Measurements from ENCODE around the gene MAN1C1.

- TF ChIP-seq BACH2 (CRISPR knock-in tag; IDR thresholded peaks at IDR 0.05; ENCODE audit: borderline replicate concordance) (no peak), SNAI2 (CRISPR knock-in tag; IDR thresholded peaks at IDR 0.05) (no peak), ZNF70 (CRISPR knock-in tag; IDR thresholded peaks at IDR 0.05) (no peak), PATZ1 (CRISPR knock-in tag; IDR thresholded peaks at IDR 0.05; ENCODE audit: borderline replicate concordance) (no peak), CREB5 (CRISPR knock-in tag; IDR thresholded peaks at IDR 0.05; ENCODE audit: low read depth) (no peak), ZFP30 (CRISPR knock-in tag; IDR thresholded peaks at IDR 0.05) (no peak), TSHZ2 (CRISPR knock-in tag; IDR thresholded peaks at IDR 0.05) (no peak), OSR1 (CRISPR knock-in tag; IDR thresholded peaks at IDR 0.05) (no peak), ARNTL (CRISPR knock-in tag; IDR thresholded peaks at IDR 0.05; ENCODE audit: borderline replicate concordance, low read depth) (no peak), CSRNP3 (CRISPR knock-in tag; IDR thresholded peaks at IDR 0.05) (no peak), GLIS3 (CRISPR knock-in tag; IDR thresholded peaks at IDR 0.05) (no peak), TOX (CRISPR knock-in tag; IDR thresholded peaks at IDR 0.05; ENCODE audit: borderline replicate concordance) (no peak), ZC3H10 (CRISPR knock-in tag; IDR thresholded peaks at IDR 0.05) (no peak)
These were observed 119.5 kb downstream of the MAN1C1 start for GRCh38 chr1:25735956-25736529.

Data from SK-N-SH treated with all-trans-retinoic acid at 6 μM for 48 hours (cell line).